Suprapubic skin (tissue), 3 donors: ENCODE results near the gene EIF2B1.

Experiments
- POLR2A ChIP-seq, 2 donors: fragments of 450-650 bp; IDR thresholded peaks; one replicate each; pipeline ENCODE4 v1.6.1; 2017; ENCODE audit warnings: antibody characterized with exemption in 2 of 2, mild to moderate bottlenecking in 2 of 2, moderate library complexity in 2 of 2
- TF ChIP-seq, protein P1 (sequence below), 2 donors: fragments of 200-600 bp in 1 of 2; fragments of 450-650 bp in 1 of 2; sonication (generic) in 1 of 2; IDR thresholded peaks; one replicate each; pipeline ENCODE4 v1.5.1; 2016 to 2019; ENCODE audit warnings: antibody characterized with exemption in 2 of 2, mild to moderate bottlenecking in 1 of 2, moderate library complexity in 1 of 2

DNA sequence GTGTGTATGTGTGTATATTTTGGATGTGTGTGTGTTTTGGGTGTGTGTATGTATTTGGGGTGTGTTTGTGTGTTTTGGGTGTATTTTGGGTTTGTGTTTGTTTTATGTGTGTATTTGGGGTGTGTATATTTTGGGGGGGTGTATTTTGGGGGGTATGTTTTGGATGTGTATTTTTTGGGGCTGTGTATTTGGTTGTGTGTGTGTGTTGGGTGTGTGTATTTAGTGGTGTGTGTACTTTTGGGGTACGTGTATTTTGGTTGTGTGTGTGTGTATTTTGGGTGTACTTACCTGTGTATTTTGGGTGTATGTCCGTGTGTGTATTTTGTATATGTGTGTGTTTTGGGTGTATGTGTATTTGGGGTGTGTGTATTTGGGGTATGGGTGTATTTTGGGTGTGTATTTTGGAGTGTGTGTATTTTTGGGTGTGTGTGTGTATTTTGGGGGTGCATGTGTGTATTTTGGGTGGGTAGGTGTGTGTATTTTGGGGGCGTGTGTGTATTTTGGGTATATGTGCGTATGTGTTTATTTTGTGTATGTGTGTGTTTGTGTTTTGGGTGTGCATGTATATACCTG lies 20.7 kb upstream of the EIF2B1 start:
- TF ChIP-seq, protein P1, sequence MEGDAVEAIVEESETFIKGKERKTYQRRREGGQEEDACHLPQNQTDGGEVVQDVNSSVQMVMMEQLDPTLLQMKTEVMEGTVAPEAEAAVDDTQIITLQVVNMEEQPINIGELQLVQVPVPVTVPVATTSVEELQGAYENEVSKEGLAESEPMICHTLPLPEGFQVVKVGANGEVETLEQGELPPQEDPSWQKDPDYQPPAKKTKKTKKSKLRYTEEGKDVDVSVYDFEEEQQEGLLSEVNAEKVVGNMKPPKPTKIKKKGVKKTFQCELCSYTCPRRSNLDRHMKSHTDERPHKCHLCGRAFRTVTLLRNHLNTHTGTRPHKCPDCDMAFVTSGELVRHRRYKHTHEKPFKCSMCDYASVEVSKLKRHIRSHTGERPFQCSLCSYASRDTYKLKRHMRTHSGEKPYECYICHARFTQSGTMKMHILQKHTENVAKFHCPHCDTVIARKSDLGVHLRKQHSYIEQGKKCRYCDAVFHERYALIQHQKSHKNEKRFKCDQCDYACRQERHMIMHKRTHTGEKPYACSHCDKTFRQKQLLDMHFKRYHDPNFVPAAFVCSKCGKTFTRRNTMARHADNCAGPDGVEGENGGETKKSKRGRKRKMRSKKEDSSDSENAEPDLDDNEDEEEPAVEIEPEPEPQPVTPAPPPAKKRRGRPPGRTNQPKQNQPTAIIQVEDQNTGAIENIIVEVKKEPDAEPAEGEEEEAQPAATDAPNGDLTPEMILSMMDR (IDR thresholded peaks at IDR 0.05): no peak
- no peak for TF ChIP-seq POLR2A (IDR thresholded peaks at IDR 0.05)
